ENCODE measurements around the gene BRAP. TPM values are rescaled to one million over a fixed set of nuclear protein-coding genes. Genes with fewer than 3 reads are reported as not detected.

BRAP gene
- total RNA-seq, 2 donors from 2014 or later, result 17.9 to 37.3 TPM

DNA sequence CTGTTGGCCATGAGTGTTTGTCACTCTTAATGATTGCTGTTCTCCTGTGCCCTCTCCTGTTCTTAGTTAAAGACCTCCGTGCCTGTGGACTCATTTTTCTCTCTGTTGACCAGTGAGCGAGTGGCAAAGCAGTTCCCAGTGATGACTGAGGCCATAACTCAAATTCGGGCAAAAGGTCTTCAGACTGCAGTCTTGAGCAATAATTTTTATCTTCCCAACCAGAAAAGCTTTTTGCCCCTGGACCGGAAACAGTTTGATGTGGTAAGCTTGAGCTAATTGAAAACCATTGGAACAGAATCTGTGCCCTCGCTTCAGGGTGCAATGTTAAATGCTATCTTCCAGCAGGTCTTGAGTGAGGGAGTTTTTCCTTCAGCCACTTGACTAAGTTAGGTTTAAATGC lies 19.9 kb upstream of the BRAP start:
- Histone ChIP-seq H3K4me3 (no peak overlapping the region), H3K36me3 (peaks cover 0 to 3% of the 10 kb centered on the region in 2 donors), H3K27me3 (replicated peaks; ENCODE audit: insufficient read depth) (no peaks in the 10 kb centered on the region), H3K27ac (no peak overlapping the region), H3K9me3 (no peaks in the 10 kb centered on the region), H3K4me1 (replicated peaks) (no peaks in the 10 kb centered on the region)
- TF ChIP-seq, protein P1, sequence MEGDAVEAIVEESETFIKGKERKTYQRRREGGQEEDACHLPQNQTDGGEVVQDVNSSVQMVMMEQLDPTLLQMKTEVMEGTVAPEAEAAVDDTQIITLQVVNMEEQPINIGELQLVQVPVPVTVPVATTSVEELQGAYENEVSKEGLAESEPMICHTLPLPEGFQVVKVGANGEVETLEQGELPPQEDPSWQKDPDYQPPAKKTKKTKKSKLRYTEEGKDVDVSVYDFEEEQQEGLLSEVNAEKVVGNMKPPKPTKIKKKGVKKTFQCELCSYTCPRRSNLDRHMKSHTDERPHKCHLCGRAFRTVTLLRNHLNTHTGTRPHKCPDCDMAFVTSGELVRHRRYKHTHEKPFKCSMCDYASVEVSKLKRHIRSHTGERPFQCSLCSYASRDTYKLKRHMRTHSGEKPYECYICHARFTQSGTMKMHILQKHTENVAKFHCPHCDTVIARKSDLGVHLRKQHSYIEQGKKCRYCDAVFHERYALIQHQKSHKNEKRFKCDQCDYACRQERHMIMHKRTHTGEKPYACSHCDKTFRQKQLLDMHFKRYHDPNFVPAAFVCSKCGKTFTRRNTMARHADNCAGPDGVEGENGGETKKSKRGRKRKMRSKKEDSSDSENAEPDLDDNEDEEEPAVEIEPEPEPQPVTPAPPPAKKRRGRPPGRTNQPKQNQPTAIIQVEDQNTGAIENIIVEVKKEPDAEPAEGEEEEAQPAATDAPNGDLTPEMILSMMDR (IDR thresholded peaks at IDR 0.05), result no peak
- no peak for TF ChIP-seq POLR2AphosphoS5 (IDR thresholded peaks at IDR 0.05)
- no peak for TF ChIP-seq POLR2A (IDR thresholded peaks at IDR 0.05)
- WGBS, result 88% methylated on average over 5 of the region's 5 CpGs
- intact Hi-C loops (cut with DNase I), result no loop called here
- no peak for DNase-seq (ENCODE audit: low spot score)

DNA sequence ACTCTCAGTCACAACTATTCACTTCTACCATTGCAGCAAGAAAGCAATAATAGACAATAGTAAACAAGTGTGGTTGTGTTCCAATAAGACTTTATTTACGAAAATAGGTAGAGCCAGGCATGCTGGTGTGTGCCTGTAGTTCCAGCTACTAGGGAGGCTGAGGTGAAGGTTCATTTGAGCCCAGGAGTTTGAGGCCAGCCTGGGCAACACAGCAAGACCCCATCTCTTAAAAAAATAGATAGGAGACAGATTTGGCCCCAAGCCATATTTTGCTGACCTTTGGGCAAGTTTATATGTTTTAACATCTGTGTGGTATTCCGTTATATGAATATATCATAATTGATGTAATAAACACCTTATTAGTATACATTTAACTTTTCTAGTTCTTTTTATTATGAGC lies 14.2 kb upstream of the BRAP start:
- no peak for DNase-seq (ENCODE audit: low spot score)
- Histone ChIP-seq H3K4me3 (no peak overlapping the region), H3K27me3 (replicated peaks; ENCODE audit: insufficient read depth) (no peaks in the 10 kb centered on the region), H3K27ac (no peak overlapping the region), H3K36me3 (no peaks in the 10 kb centered on the region), H3K4me1 (replicated peaks) (no peaks in the 10 kb centered on the region), H3K9me3 (no peaks in the 10 kb centered on the region)
- WGBS, result 90% methylated on average over 2 of the region's 2 CpGs
- intact Hi-C loops (cut with DNase I), result no loop called here
- no peak for TF ChIP-seq POLR2A (IDR thresholded peaks at IDR 0.05)
- TF ChIP-seq POLR2AphosphoS5 (IDR thresholded peaks at IDR 0.05), result no peak
- TF ChIP-seq, protein P1 (IDR thresholded peaks at IDR 0.05), result no peak

DNA sequence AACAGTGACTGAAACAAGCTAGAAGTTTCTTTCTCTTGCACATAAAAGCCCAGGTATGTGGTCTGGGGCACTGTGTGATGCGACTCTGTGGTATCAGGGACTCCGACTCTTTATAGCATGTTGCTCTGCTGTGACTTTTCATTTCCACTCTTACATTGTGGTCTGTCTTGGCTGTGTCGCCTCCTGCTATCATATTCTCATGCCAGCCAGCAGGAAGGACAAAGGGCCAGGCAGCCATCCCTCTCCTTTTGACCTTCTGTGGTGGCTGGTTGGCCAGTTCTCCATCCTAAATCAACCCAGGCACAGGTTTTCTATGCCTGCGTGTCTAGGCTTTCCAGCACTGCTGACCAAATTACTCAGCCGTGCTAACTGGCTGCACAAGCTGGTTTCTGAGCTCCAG lies 8.1 kb upstream of the BRAP start:
- intact Hi-C loops (cut with DNase I), result no loop called here

DNA sequence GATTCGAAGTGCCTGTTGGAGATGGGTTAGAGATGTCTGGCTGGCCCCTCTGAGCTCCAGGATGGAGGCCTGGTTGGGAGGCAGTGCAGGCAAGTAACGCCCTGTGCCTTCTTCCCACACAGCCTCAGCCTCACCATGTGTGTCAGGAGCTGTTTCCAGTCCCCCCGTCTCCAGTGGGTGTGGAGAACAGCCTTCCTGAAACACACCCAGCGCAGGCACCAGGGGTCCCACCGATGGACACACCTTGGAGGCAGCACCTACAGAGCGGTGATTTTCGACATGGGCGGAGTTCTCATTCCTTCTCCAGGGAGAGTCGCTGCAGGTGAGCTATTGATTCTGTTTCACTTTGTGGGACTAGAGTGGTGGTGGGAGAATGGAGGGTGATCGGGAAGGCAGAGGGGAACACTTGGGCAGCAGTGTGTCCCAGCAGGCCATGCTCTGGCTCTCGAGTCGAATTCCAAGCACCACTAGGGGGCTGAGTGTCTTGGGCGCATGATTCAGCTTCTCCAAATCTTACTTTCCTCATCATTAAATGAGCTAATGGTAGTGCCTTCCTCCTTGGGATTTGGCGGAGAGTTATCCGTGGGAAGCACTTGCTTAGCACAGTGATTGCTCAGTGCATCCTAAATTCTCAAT lies 6.9 kb upstream of the BRAP start:
- DNase-seq (ENCODE audit: low spot score), result no peak
- TF ChIP-seq, protein P1 (IDR thresholded peaks at IDR 0.05), result no peak
- no peak for TF ChIP-seq POLR2A (IDR thresholded peaks at IDR 0.05)
- no peak for TF ChIP-seq POLR2AphosphoS5 (IDR thresholded peaks at IDR 0.05)
- no peak overlapping the region for H3K4me3 ChIP-seq
- no peaks in the 10 kb centered on the region for H3K9me3 ChIP-seq
- WGBS, result 89% methylated on average over 15 of the region's 15 CpGs
- no peaks in the 10 kb centered on the region for H3K27me3 ChIP-seq (replicated peaks; ENCODE audit: insufficient read depth)
- no peak overlapping the region for H3K27ac ChIP-seq
- intact Hi-C loops (cut with DNase I), result no loop called here
- no peaks in the 10 kb centered on the region for H3K4me1 ChIP-seq (replicated peaks)
- H3K36me3 ChIP-seq, result peaks cover 0 to 8% of the 10 kb centered on the region in 2 donors

More for the DNA sequence above, 8.1 kb upstream of the BRAP start:
- no peak for DNase-seq (ENCODE audit: low spot score)
- Histone ChIP-seq H3K9me3 (no peaks in the 10 kb centered on the region), H3K27me3 (replicated peaks; ENCODE audit: insufficient read depth) (no peaks in the 10 kb centered on the region), H3K36me3 (peaks cover 0 to 8% of the 10 kb centered on the region in 2 donors), H3K4me1 (replicated peaks) (no peaks in the 10 kb centered on the region), H3K4me3 (no peak overlapping the region), H3K27ac (no peak overlapping the region)
- no peak for TF ChIP-seq POLR2A (IDR thresholded peaks at IDR 0.05)
- TF ChIP-seq, protein P1 (IDR thresholded peaks at IDR 0.05), result no peak
- 91% methylated on average over 5 of the region's 5 CpGs for WGBS

DNA sequence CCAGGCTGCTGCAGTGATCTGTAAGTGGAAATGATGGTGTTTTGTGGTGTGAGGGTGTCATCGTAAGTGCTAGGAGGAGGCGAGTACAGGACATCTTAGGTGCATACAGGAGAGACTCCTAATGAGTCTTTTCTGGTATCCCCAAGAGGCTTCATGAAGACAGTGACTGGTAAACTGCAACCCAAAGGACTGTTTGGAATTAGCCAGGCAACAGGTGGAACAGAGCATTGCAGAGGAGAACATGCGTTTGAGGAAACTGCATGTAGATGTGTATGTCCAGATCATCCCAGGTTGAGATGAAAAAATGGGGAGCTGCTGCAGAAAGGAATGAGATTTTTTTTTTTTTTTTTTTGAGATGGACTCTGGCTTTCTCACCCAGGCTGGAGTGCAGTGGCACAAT lies 5.5 kb upstream of the BRAP start:
- intact Hi-C loops (cut with DNase I), result no loop called here
- peaks cover 0 to 8% of the 10 kb centered on the region in 2 donors for H3K36me3 ChIP-seq
- H3K27me3 ChIP-seq (replicated peaks; ENCODE audit: insufficient read depth), result no peaks in the 10 kb centered on the region
- no peak overlapping the region for H3K4me3 ChIP-seq
- TF ChIP-seq POLR2A (IDR thresholded peaks at IDR 0.05) (no peak), POLR2AphosphoS5 (IDR thresholded peaks at IDR 0.05) (no peak)
- TF ChIP-seq, protein P1 (IDR thresholded peaks at IDR 0.05), result no peak
- WGBS, result 95% methylated on average over 3 of the region's 3 CpGs
- H3K9me3 ChIP-seq, result no peaks in the 10 kb centered on the region
- H3K27ac ChIP-seq, result no peak overlapping the region
- no peaks in the 10 kb centered on the region for H3K4me1 ChIP-seq (replicated peaks)
- no peak for DNase-seq (ENCODE audit: low spot score)

Measured in prostate gland (tissue), 2 donors.